HEK293 (cell line): Measurements from ENCODE around the gene CMBL.
A peak's percentile ranks its signal among the peaks of the same experiment; 100 is the strongest.

Experiments
- EGR2 ChIP-seq: fragments of 450-650 bp; formaldehyde crosslinking; IDR thresholded peaks from 2 replicates; pipeline ENCODE4 v1.5.1; 2016; ENCODE audit warnings: low read depth, missing biosample characterization, missing genetic modification characterization
- GLI2 ChIP-seq: fragments of 450-650 bp; formaldehyde crosslinking; IDR thresholded peaks from 2 replicates; pipeline ENCODE4; 2017; ENCODE audit warnings: missing biosample characterization, missing genetic modification characterization, low read depth, borderline replicate concordance
- GLI4 ChIP-seq: fragments of 450-650 bp; formaldehyde crosslinking; IDR thresholded peaks from 2 replicates; pipeline ENCODE4 v1.5.1; 2016; ENCODE audit warnings: missing biosample characterization, missing genetic modification characterization
- KLF10 ChIP-seq: fragments of 450-650 bp; IDR thresholded peaks from 2 replicates; pipeline ENCODE4 v1.5.1; 2018; ENCODE audit warnings: missing biosample characterization, mild to moderate bottlenecking, missing genetic modification characterization
- KLF7 ChIP-seq: fragments of 450-650 bp; formaldehyde crosslinking; IDR thresholded peaks from 2 replicates; pipeline ENCODE4 v1.5.1; 2016; ENCODE audit warnings: missing biosample characterization, missing genetic modification characterization, borderline replicate concordance
- SP7 ChIP-seq: fragments of 450-650 bp; formaldehyde crosslinking; IDR thresholded peaks from 2 replicates; pipeline ENCODE4 v1.5.1; 2016; ENCODE audit warnings: missing biosample characterization, missing genetic modification characterization
- TCF7L2 ChIP-seq: IDR thresholded peaks from 2 replicates; pipeline ENCODE4 v1.6.1; 2011; ENCODE audit warnings: low read depth, mild to moderate bottlenecking, inconsistent platforms, low read length, moderate library complexity, borderline replicate concordance
- ZBTB21 ChIP-seq: fragments of 450-650 bp; formaldehyde crosslinking; IDR thresholded peaks from 2 replicates; pipeline ENCODE4 v1.5.1; 2017; ENCODE audit warnings: missing biosample characterization, missing genetic modification characterization
- ZBTB48 ChIP-seq: fragments of 450-650 bp; formaldehyde crosslinking; IDR thresholded peaks from 2 replicates; pipeline ENCODE4 v1.5.1; 2016; ENCODE audit warnings: missing biosample characterization, missing genetic modification characterization
- ZIC2 ChIP-seq: fragments of 450-650 bp; formaldehyde crosslinking; IDR thresholded peaks from 2 replicates; pipeline ENCODE4 v1.5.1; 2016; ENCODE audit warnings: missing biosample characterization, missing genetic modification characterization
- ZNF157 ChIP-seq: fragments of 450-650 bp; formaldehyde crosslinking; IDR thresholded peaks from 2 replicates; pipeline ENCODE4 v1.5.1; 2016; ENCODE audit warnings: missing biosample characterization, missing genetic modification characterization
- ZNF174 ChIP-seq: fragments of 450-650 bp; formaldehyde crosslinking; IDR thresholded peaks from 2 replicates; pipeline ENCODE4 v1.5.0; 2017; ENCODE audit warnings: missing biosample characterization, mild to moderate bottlenecking, missing genetic modification characterization
- ZNF211 ChIP-seq: fragments of 450-650 bp; formaldehyde crosslinking; IDR thresholded peaks from 2 replicates; pipeline ENCODE4 v1.5.1; 2016; ENCODE audit warnings: low read depth, missing biosample characterization, missing genetic modification characterization
- ZNF214 ChIP-seq: fragments of 450-650 bp; formaldehyde crosslinking; IDR thresholded peaks from 2 replicates; pipeline ENCODE4 v1.5.1; 2017; ENCODE audit warnings: missing biosample characterization, mild to moderate bottlenecking, missing genetic modification characterization, borderline replicate concordance
- ZNF223 ChIP-seq: fragments of 450-650 bp; formaldehyde crosslinking; IDR thresholded peaks from 2 replicates; pipeline ENCODE4 v1.5.1; 2016; ENCODE audit warnings: missing biosample characterization, missing genetic modification characterization
- ZNF248 ChIP-seq: fragments of 450-650 bp; formaldehyde crosslinking; IDR thresholded peaks from 2 replicates; pipeline ENCODE4 v1.5.1; 2017; ENCODE audit warnings: missing biosample characterization, missing genetic modification characterization
- ZNF404 ChIP-seq: fragments of 450-650 bp; formaldehyde crosslinking; IDR thresholded peaks from 2 replicates; pipeline ENCODE4 v1.5.1; 2017; ENCODE audit warnings: missing biosample characterization, missing genetic modification characterization
- ZNF423 ChIP-seq: fragments of 450-650 bp; formaldehyde crosslinking; IDR thresholded peaks from 2 replicates; pipeline ENCODE4 v1.5.1; 2016; ENCODE audit warnings: missing biosample characterization, missing genetic modification characterization
- ZNF426 ChIP-seq: fragments of 450-650 bp; formaldehyde crosslinking; IDR thresholded peaks from 2 replicates; pipeline ENCODE4 v1.5.1; 2017; ENCODE audit warnings: missing biosample characterization, missing genetic modification characterization, mild to moderate bottlenecking, inconsistent platforms, moderate library complexity
- ZNF529 ChIP-seq: fragments of 450-650 bp; formaldehyde crosslinking; IDR thresholded peaks from 2 replicates; pipeline ENCODE4 v1.5.1; 2017; ENCODE audit warnings: missing genetic modification characterization, missing biosample characterization; ENCODE audit not compliant: insufficient replicate concordance
- ZNF558 ChIP-seq: fragments of 450-650 bp; formaldehyde crosslinking; IDR thresholded peaks from 2 replicates; pipeline ENCODE4 v1.5.1; 2016; ENCODE audit warnings: missing biosample characterization, missing genetic modification characterization
- ZNF629 ChIP-seq: fragments of 450-650 bp; formaldehyde crosslinking; IDR thresholded peaks from 2 replicates; pipeline ENCODE4 v1.5.1; 2017; ENCODE audit warnings: missing biosample characterization, missing genetic modification characterization
- ZNF645 ChIP-seq: fragments of 450-650 bp; formaldehyde crosslinking; IDR thresholded peaks from 2 replicates; pipeline ENCODE4; 2016; ENCODE audit warnings: missing biosample characterization, missing genetic modification characterization
- ZNF701 ChIP-seq: fragments of 450-650 bp; formaldehyde crosslinking; IDR thresholded peaks from 2 replicates; pipeline ENCODE4 v1.5.1; 2016; ENCODE audit warnings: missing biosample characterization, missing genetic modification characterization
- ZNF776 ChIP-seq: fragments of 450-650 bp; formaldehyde crosslinking; IDR thresholded peaks from 2 replicates; pipeline ENCODE4 v1.5.0; 2017; ENCODE audit warnings: missing biosample characterization, missing genetic modification characterization, borderline replicate concordance
- ZSCAN16 ChIP-seq: fragments of 450-650 bp; formaldehyde crosslinking; IDR thresholded peaks from 2 replicates; pipeline ENCODE4 v1.5.1; 2016; ENCODE audit warnings: missing biosample characterization, missing genetic modification characterization
- ZSCAN23 ChIP-seq: fragments of 450-650 bp; formaldehyde crosslinking; IDR thresholded peaks from 2 replicates; pipeline ENCODE4 v1.5.1; 2016; ENCODE audit warnings: missing biosample characterization, missing genetic modification characterization
- ZXDB ChIP-seq: fragments of 450-650 bp; formaldehyde crosslinking; IDR thresholded peaks from 2 replicates; pipeline ENCODE4 v1.5.1; 2016; ENCODE audit warnings: missing biosample characterization, missing genetic modification characterization
- TF ChIP-seq, protein P1 (sequence below): fragments of 450-650 bp; formaldehyde crosslinking; IDR thresholded peaks from 2 replicates; pipeline ENCODE4 v1.5.1; 2016; ENCODE audit warnings: missing biosample characterization, missing genetic modification characterization, low read depth
- TF ChIP-seq, protein P2 (sequence below): fragments of 450-650 bp; formaldehyde crosslinking; IDR thresholded peaks from 2 replicates; pipeline ENCODE4 v1.5.1; 2017; ENCODE audit warnings: missing biosample characterization, mild to moderate bottlenecking, missing genetic modification characterization, moderate library complexity
- TF ChIP-seq, protein P3 (sequence below): fragments of 450-650 bp; formaldehyde crosslinking; IDR thresholded peaks from 2 replicates; pipeline ENCODE4 v1.5.1; 2016; ENCODE audit warnings: missing biosample characterization, missing genetic modification characterization
- TF ChIP-seq, protein P4 (sequence below): IDR thresholded peaks from 2 replicates; pipeline ENCODE4 v1.6.1; 2011; ENCODE audit warnings: mild to moderate bottlenecking, low read depth, low read length, borderline replicate concordance

Gene CMBL

DNA sequence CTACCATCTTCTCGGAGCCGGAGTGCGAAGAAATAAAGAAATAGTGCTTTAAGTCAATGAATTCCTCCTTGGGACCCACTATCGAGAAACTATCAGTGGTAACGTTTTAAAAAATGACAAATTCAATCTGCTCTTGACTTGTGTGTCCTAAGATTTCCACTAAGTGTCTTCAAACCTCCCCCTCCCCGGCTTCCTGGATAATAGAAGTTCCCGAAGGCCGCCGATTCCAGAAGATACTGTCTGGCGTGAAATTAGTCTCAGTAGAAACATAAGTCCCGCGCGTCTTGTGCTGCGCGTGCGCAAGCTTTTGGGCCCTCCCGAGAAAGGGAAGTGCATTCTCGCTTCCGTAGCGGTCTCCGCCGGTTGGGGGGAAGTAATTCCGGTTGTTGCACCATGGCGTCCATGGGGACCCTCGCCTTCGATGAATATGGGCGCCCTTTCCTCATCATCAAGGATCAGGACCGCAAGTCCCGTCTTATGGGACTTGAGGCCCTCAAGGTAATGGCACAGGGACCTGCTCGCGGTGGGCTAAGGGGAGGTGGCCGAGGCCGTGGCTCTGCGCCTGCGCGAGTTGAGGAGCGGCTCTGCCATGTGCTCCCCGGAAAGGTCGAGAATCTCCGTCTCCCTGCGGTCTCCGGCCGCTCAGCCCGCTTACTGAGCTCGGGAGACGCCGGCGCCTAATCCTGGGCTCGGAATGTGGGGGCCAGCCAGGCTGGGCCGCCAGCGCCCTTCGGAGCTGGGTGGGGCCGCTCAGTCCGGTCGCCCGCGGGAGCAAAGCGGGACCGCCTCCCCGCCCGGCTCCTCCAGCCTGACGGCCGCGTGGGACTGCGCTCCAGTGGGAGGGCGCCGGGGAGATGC, 57.5 kb downstream of the CMBL start, which contains the start of gene CCT5 (continued):
- TF ChIP-seq ZNF214 (tag by site-specific recombination) (no peak), ZNF404 (tag by site-specific recombination) (no peak), ZXDB (tag by site-specific recombination) (peak; percentile 75), ZNF174 (tag by site-specific recombination) (no peak), ZNF776 (tag by site-specific recombination) (no peak), ZSCAN16 (tag by site-specific recombination) (peak; percentile 18; the same call in 1 of the 2 replicates), GLI4 (tag by site-specific recombination) (0 out of 2 replicates have a peak, but pooled peaks have one; percentile 36), ZNF157 (no peak), ZNF223 (no peak), GLI2 (tag by site-specific recombination) (no peak), ZNF645 (no peak), ZNF248 (tag by site-specific recombination) (no peak), KLF10 (tag by site-specific recombination) (peak; percentile 3), SP7 (tag by site-specific recombination) (peak; percentile 81), TCF7L2 (no peak), EGR2 (peak; percentile 58), ZNF558 (tag by site-specific recombination) (0 out of 2 replicates have a peak, but pooled peaks have one; percentile 37), ZSCAN23 (tag by site-specific recombination) (no peak), ZNF211 (tag by site-specific recombination) (no peak), ZBTB21 (tag by site-specific recombination) (no peak), ZNF701 (tag by site-specific recombination) (no peak), KLF7 (peak; percentile 75; the same call in 1 of the 2 replicates), ZIC2 (tag by site-specific recombination) (no peak), ZNF423 (tag by site-specific recombination) (peak; percentile 27; the same call in 1 of the 2 replicates), ZNF426 (tag by site-specific recombination) (no peak), ZNF629 (tag by site-specific recombination) (peak; percentile 49; the same call in 1 of the 2 replicates), ZBTB48 (tag by site-specific recombination) (peak; percentile 89; the same call in 1 of the 2 replicates), ZNF529 (no peak)
- TF ChIP-seq, protein P1, sequence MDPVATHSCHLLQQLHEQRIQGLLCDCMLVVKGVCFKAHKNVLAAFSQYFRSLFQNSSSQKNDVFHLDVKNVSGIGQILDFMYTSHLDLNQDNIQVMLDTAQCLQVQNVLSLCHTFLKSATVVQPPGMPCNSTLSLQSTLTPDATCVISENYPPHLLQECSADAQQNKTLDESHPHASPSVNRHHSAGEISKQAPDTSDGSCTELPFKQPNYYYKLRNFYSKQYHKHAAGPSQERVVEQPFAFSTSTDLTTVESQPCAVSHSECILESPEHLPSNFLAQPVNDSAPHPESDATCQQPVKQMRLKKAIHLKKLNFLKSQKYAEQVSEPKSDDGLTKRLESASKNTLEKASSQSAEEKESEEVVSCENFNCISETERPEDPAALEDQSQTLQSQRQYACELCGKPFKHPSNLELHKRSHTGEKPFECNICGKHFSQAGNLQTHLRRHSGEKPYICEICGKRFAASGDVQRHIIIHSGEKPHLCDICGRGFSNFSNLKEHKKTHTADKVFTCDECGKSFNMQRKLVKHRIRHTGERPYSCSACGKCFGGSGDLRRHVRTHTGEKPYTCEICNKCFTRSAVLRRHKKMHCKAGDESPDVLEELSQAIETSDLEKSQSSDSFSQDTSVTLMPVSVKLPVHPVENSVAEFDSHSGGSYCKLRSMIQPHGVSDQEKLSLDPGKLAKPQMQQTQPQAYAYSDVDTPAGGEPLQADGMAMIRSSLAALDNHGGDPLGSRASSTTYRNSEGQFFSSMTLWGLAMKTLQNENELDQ (tag by site-specific recombination): no peak
- TF ChIP-seq, protein P2, sequence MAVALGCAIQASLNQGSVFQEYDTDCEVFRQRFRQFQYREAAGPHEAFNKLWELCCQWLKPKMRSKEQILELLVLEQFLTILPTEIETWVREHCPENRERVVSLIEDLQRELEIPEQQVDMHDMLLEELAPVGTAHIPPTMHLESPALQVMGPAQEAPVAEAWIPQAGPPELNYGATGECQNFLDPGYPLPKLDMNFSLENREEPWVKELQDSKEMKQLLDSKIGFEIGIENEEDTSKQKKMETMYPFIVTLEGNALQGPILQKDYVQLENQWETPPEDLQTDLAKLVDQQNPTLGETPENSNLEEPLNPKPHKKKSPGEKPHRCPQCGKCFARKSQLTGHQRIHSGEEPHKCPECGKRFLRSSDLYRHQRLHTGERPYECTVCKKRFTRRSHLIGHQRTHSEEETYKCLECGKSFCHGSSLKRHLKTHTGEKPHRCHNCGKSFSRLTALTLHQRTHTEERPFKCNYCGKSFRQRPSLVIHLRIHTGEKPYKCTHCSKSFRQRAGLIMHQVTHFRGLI (tag by site-specific recombination): no peak
- TF ChIP-seq, protein P3, sequence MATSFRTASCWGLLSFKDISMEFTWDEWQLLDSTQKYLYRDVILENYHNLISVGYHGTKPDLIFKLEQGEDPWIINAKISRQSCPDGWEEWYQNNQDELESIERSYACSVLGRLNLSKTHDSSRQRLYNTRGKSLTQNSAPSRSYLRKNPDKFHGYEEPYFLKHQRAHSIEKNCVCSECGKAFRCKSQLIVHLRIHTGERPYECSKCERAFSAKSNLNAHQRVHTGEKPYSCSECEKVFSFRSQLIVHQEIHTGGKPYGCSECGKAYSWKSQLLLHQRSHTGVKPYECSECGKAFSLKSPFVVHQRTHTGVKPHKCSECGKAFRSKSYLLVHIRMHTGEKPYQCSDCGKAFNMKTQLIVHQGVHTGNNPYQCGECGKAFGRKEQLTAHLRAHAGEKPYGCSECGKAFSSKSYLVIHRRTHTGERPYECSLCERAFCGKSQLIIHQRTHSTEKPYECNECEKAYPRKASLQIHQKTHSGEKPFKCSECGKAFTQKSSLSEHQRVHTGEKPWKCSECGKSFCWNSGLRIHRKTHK (tag by site-specific recombination): no peak
- TF ChIP-seq, protein P4, sequence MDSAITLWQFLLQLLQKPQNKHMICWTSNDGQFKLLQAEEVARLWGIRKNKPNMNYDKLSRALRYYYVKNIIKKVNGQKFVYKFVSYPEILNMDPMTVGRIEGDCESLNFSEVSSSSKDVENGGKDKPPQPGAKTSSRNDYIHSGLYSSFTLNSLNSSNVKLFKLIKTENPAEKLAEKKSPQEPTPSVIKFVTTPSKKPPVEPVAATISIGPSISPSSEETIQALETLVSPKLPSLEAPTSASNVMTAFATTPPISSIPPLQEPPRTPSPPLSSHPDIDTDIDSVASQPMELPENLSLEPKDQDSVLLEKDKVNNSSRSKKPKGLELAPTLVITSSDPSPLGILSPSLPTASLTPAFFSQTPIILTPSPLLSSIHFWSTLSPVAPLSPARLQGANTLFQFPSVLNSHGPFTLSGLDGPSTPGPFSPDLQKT: peak; percentile 52; the same call in 1 of the 2 replicates
